Cardiac muscle cell (in vitro differentiated cells and primary cell): Measurements from ENCODE around the gene ZNF76. TPM values are rescaled to one million over a fixed set of nuclear protein-coding genes. Genes with fewer than 3 reads are reported as not detected.

Source experiments
- DNase-seq, 2 donors: peaks; one replicate each; pipeline versions ENCODE4 v3.0.0 to v3.0.0-alpha.2; 2010 to 2017; ENCODE audit warnings: low read depth in 1 of 2, low spot score in 1 of 2
- H3K27ac ChIP-seq: fragments of 200-600 bp; sonication (generic); 2 replicates; pipeline ENCODE4 v1.5.1; 2016
- H3K27me3 ChIP-seq: fragments of 200-600 bp; sonication (generic); 2 replicates; pipeline ENCODE4 v1.6.0; 2016; ENCODE audit warnings: control low read depth
- H3K36me3 ChIP-seq: fragments of 200-600 bp; sonication (generic); 2 replicates; pipeline ENCODE4 v1.5.1; 2016; ENCODE audit warnings: control low read depth
- H3K4me1 ChIP-seq: fragments of 200-600 bp; sonication (generic); 2 replicates; pipeline ENCODE4 v1.8.1; 2017; ENCODE audit warnings: low read depth, mild to moderate bottlenecking, mixed run types
- H3K4me3 ChIP-seq: fragments of 200-600 bp; sonication (generic); 2 replicates; pipeline ENCODE4 v1.5.1; 2016; ENCODE audit warnings: mild to moderate bottlenecking
- H3K9me3 ChIP-seq: fragments of 200-600 bp; sonication (generic); 2 replicates; pipeline ENCODE4 v1.5.1; 2017; ENCODE audit warnings: low read depth, mild to moderate bottlenecking, control low read depth
- polyA plus RNA-seq: library from polyadenylated mRNA; unstranded; fragments of >200 nt; fragmentation: Nextera tagmentation; extraction: Ambion mirVana; gene quantifications from 2 replicates; pipeline ENCODE4 v1.2.1, GENCODE V29; 2016
- total RNA-seq: library from RNA; depleted of rRNA; stranded (reverse); fragments of >200 nt; gene quantifications from 2 replicates; pipeline ENCODE4 v1.2.3, GENCODE V29; 2016
- TF ChIP-seq, protein P1 (sequence below): IDR thresholded peaks from 2 replicates; pipeline ENCODE4 v1.5.1; 2012; ENCODE audit warnings: low read depth, mild to moderate bottlenecking, low read length

The ZNF76 gene
- total and polyA plus RNA-seq, 2 experiments from 2014 or later = 46.2 to 59.6 TPM

DNA sequence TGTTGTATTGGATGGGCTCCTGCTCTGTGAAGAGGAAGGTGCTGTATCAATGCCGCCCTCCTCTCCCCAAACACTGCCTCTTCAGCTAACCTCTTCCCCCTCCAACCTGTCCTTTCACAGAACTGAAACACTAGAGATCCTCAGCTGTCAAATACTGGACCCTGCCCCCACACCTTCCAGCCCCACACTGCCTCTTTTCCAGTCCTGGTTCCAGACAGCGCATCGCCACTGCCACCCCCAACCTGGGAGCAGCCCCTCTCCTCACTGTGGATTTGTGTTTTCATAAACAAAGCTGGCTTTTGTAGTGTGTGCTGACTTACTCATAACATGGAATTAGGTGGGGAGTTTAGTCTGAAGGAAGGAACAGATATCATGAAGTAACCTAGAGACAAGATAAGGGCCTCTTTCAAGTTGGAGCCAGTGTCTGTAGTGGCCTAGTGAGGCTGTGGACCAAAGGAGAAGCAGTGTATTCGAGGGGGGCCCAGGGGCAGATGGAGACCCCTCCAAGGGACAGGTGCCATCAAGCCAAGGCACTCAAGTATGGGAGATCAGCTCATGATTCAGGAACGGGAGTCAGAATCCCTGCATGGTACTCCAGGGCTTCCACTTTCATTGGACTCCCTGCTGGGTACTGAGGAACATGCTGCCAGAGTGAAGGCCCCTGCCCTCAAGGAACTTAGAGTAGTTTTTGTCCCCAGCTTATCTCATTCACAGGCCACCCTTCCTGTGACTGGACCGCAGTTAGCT lies 43.7 kb upstream of the ZNF76 start:
- Histone ChIP-seq H3K36me3 (no peaks in the 10 kb centered on the region), H3K4me1 (peaks cover 55% of the 10 kb centered on the region), H3K27ac (peak overlapping the region; percentile 92), H3K27me3 (peaks cover 14% of the 10 kb centered on the region), H3K9me3 (no peaks in the 10 kb centered on the region), H3K4me3 (peak overlapping the region; percentile 68)
- TF ChIP-seq, protein P1, sequence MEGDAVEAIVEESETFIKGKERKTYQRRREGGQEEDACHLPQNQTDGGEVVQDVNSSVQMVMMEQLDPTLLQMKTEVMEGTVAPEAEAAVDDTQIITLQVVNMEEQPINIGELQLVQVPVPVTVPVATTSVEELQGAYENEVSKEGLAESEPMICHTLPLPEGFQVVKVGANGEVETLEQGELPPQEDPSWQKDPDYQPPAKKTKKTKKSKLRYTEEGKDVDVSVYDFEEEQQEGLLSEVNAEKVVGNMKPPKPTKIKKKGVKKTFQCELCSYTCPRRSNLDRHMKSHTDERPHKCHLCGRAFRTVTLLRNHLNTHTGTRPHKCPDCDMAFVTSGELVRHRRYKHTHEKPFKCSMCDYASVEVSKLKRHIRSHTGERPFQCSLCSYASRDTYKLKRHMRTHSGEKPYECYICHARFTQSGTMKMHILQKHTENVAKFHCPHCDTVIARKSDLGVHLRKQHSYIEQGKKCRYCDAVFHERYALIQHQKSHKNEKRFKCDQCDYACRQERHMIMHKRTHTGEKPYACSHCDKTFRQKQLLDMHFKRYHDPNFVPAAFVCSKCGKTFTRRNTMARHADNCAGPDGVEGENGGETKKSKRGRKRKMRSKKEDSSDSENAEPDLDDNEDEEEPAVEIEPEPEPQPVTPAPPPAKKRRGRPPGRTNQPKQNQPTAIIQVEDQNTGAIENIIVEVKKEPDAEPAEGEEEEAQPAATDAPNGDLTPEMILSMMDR = no peak
- no peak for DNase-seq

DNA sequence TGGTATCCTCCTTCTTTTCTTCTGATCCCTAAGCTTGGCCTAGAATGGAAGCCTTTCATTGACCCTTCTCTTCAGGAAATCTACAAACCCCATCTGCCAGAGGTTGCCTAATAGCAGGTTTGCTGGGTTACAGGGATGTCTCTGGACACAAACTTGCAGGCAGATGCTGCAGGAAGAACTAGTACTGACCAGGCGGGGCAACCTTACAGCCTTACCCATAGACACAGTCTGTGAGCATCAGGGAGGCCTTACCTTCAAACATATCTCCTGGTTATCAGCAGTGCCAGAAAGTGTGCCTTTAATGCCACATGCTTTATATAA lies 43.2 kb upstream of the ZNF76 start:
- TF ChIP-seq, protein P1 = no peak
- H3K36me3 ChIP-seq = no peaks in the 10 kb centered on the region
- H3K27ac ChIP-seq = peak overlapping the region; percentile 92
- peaks cover 14% of the 10 kb centered on the region for H3K27me3 ChIP-seq
- no peak for DNase-seq
- peaks cover 60% of the 10 kb centered on the region for H3K4me1 ChIP-seq
- peak overlapping the region; percentile 68 for H3K4me3 ChIP-seq
- no peaks in the 10 kb centered on the region for H3K9me3 ChIP-seq

DNA sequence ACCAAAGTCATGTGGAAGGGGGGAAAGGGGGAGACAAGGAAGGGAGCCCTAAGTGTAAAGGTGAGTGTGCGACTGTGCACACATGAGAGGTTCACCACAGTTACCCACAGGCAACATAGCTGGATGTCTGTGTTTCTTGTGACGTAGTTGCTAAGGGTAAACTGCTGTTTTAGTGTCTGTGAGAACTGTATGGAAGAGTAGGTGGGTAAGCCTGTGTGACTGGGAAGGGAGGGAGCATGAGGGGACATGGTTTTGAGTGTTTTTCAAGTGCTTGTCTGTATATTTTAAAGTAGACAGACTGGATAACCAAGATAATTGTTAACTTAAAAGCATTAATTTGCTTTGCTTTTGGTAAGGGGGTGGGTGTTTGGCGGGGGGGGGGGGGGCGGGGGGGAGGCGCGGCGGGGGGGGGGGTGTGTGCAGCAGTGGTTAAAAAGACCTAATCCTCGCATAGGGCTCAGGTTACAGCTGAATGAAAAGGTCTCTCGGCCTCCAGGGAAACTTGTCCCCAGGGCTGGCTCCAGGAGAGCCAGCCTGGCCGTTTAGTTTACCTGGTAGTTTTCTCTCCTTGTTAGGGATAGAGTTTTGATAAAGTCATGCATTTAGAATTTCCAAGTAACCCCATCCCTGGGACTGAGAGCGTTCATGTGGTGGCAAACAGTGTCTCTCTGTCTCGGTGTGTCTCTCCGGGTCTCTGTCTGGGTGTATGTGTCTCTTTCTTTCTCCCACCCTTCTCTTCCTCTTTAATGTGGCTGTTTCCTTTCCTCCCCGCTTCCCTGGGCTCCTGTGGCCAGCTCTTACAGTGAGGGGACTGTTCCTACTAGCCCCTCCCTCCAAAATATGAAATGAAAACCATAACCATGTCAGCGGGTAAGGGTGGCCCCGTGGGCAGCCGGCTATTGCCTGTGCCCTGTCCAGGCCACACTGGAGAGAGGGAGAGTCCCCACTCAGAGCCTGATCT lies 42.4 kb upstream of the ZNF76 start:
- Histone ChIP-seq H3K9me3 (no peaks in the 10 kb centered on the region), H3K4me1 (peaks cover 60% of the 10 kb centered on the region), H3K27me3 (peaks cover 8% of the 10 kb centered on the region), H3K36me3 (no peaks in the 10 kb centered on the region), H3K4me3 (peak overlapping the region; percentile 68), H3K27ac (peak overlapping the region; percentile 92)
- TF ChIP-seq, protein P1 = no peak
- DNase-seq = peak in 1 of 2 donors; percentile 68

DNA sequence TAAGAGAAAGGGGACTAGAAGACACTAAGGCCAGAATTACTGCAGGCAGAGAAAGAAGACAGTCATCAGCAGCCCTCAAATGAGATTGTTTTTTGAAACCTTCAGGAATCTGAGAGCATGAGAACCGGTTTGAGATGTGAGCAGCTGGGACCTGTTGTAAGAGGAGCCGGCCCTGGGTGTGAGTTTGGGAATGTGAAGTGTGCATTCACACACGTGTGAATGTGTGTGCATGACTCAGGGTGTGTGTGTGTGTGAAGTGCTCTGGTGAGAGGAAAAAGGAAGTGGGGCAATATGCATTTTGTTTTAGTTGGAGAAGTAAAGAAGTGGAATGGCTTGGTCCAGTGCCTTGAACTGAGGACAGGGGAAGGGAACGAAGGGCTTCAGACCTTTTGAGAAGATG lies 41.5 kb upstream of the ZNF76 start:
- Histone ChIP-seq H3K27me3 (no peaks in the 10 kb centered on the region), H3K9me3 (no peaks in the 10 kb centered on the region), H3K4me3 (peak overlapping the region; percentile 17), H3K4me1 (peaks cover 54% of the 10 kb centered on the region), H3K36me3 (no peaks in the 10 kb centered on the region), H3K27ac (peak overlapping the region; percentile 83)
- peak in 1 of 2 donors; percentile 47 for DNase-seq
- TF ChIP-seq, protein P1 = no peak

DNA sequence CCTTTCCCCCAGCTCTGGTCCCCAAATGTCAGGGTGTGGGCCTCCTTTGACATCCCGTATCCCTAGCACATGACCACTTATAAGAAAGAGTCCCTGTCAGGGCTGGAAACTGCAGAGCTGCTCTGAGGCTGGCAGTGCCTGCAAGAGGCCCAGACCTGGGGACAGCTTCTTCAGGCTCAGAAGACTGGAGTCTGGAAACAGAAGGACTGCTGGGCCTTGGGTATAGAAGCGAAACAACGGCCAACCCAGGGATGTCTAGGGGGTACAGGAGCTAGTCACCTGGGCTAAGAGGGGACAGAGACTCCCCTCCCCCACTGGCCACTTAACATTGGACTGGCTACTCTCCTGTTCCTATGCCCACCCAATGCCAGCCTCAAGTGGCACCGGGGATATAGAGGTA lies 41.1 kb upstream of the ZNF76 start:
- H3K27me3 ChIP-seq = no peaks in the 10 kb centered on the region
- TF ChIP-seq, protein P1 = no peak
- peak overlapping the region; percentile 83 for H3K27ac ChIP-seq
- no peaks in the 10 kb centered on the region for H3K9me3 ChIP-seq
- DNase-seq = no peak
- H3K4me1 ChIP-seq = peaks cover 53% of the 10 kb centered on the region
- no peak overlapping the region for H3K4me3 ChIP-seq
- no peaks in the 10 kb centered on the region for H3K36me3 ChIP-seq
